22Rv1 (cell line): Measurements from ENCODE around the gene NRP1.

Source experiments
- ZFX ChIP-seq: fragments of 450-650 bp; IDR thresholded peaks from 2 replicates; pipeline ENCODE4 v1.6.1; 2017; ENCODE audit warnings: antibody characterized with exemption, borderline replicate concordance
- TF ChIP-seq, protein P1 (sequence below): fragments of 450-650 bp; IDR thresholded peaks from 2 replicates; pipeline ENCODE4 v1.5.1; 2017; ENCODE audit warnings: mild to moderate bottlenecking

DNA sequence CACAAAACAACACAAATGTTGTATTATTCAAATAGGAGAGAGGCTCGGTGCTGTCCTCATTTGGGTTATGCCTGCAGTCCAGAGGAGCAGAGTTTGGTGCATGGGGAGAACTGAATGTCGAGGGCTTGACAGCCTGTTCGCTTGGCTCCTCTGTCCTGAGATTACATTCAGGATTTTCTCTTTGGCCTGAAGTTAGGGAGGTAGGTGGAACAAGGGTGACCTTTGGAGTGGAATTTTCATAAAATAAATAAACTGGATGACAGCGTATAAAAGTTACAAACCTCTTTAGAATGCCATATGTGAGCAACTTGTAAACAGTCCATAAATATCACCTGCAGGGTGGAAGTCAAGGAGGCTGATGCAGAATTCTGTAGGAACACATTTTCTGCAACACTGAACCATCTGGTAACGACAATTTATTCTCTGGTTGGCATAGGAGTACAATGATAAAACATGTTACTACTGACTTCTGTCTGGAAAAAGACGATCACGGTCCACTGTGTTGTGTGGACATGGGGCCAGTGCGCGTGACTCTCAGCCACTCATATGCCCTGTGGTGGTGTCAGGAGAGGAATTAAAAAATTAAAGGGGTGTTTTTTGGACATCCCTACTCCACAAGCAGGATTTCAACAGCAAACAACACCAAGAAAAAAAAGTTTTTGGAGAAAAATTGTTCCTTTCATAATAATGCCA lies 33.2 kb downstream of the NRP1 start:
- TF ChIP-seq, protein P1, sequence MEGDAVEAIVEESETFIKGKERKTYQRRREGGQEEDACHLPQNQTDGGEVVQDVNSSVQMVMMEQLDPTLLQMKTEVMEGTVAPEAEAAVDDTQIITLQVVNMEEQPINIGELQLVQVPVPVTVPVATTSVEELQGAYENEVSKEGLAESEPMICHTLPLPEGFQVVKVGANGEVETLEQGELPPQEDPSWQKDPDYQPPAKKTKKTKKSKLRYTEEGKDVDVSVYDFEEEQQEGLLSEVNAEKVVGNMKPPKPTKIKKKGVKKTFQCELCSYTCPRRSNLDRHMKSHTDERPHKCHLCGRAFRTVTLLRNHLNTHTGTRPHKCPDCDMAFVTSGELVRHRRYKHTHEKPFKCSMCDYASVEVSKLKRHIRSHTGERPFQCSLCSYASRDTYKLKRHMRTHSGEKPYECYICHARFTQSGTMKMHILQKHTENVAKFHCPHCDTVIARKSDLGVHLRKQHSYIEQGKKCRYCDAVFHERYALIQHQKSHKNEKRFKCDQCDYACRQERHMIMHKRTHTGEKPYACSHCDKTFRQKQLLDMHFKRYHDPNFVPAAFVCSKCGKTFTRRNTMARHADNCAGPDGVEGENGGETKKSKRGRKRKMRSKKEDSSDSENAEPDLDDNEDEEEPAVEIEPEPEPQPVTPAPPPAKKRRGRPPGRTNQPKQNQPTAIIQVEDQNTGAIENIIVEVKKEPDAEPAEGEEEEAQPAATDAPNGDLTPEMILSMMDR = no peak
- no peak for TF ChIP-seq ZFX
